Measurements from ENCODE around the gene SLC25A21. TPM values are rescaled to one million over a fixed set of nuclear protein-coding genes. Genes with fewer than 3 reads are reported as not detected.

SLC25A21 gene
- total RNA-seq, 1 experiment from 2014 or later, result 7.1 TPM

- Histone ChIP-seq H3K9me3 (ENCODE audit: control insufficient read depth, low read depth, low read length) (no peaks in the 10 kb centered on the region), H3K4me1 (ENCODE audit: insufficient read depth, low read length) (no peaks in the 10 kb centered on the region), H3K79me1 (ENCODE audit: insufficient read depth, low read depth, low read length, poor library complexity, severe bottlenecking) (no peaks in the 10 kb centered on the region), H2BK5ac (ENCODE audit: insufficient read length, low read length) (no peak overlapping the region), H3K27ac (ENCODE audit: insufficient read length, low read depth, low read length) (no peak overlapping the region), H3K4ac (ENCODE audit: low read depth, low read length) (no peak overlapping the region), H2AFZ (ENCODE audit: low read length) (no peak overlapping the region), H3K23me2 (ENCODE audit: insufficient read length, low read depth, low read length, poor library complexity, severe bottlenecking) (no peaks in the 10 kb centered on the region), H2BK20ac (ENCODE audit: low read depth, low read length, poor library complexity, severe bottlenecking) (no peak overlapping the region), H2BK15ac (ENCODE audit: low read depth, low read length) (no peak overlapping the region), H4K91ac (ENCODE audit: insufficient read length, low read depth, low read length) (no peak overlapping the region), H2BK120ac (ENCODE audit: low read depth, low read length, poor library complexity, severe bottlenecking) (no peak overlapping the region), H3K4me2 (ENCODE audit: insufficient read depth, insufficient read length, low read length) (no peak overlapping the region), H4K20me1 (ENCODE audit: control insufficient read depth, insufficient read depth, insufficient read length) (no peaks in the 10 kb centered on the region), H4K8ac (replicated peaks; ENCODE audit: insufficient read length, low read depth, low read length) (no peak overlapping the region), H3K18ac (ENCODE audit: insufficient read length, low read depth, low read length) (no peak overlapping the region), H3K23ac (ENCODE audit: insufficient read length, low read depth, low read length) (no peak overlapping the region), H3K9ac (ENCODE audit: extremely low read depth, insufficient read length, low read length) (no peak overlapping the region), H3K27me3 (ENCODE audit: insufficient read depth, low read length) (no peaks in the 10 kb centered on the region), H3K14ac (ENCODE audit: insufficient read depth, low read length) (no peak overlapping the region), H4K5ac (ENCODE audit: insufficient read length, low read depth, low read length) (no peak overlapping the region), H3T11ph (ENCODE audit: low read length) (no peak overlapping the region), H2AK5ac (ENCODE audit: insufficient read length, low read length) (no peak overlapping the region), H3K56ac (ENCODE audit: insufficient read length, low read depth, low read length) (no peak overlapping the region), H3K79me2 (ENCODE audit: insufficient read depth, low read length) (no peaks in the 10 kb centered on the region), H2BK12ac (ENCODE audit: insufficient read length, low read depth, low read length) (no peak overlapping the region)
- no peak; the same call in 1 of the 3 replicates for TF ChIP-seq CTCF (conservative IDR thresholded peaks at IDR 0.05)
- Mint-ChIP-seq H3K4me3 (no peak overlapping the region), H3K9me3 (no peaks in the 10 kb centered on the region), H3K36me3 (ENCODE audit: insufficient read depth in 1 of 3, low read depth in 3 of 3) (no peaks in the 10 kb centered on the region), H3K4me1 (peaks cover 0 to 5% of the 10 kb centered on the region in 2 experiments; a peak in 1 of 4 replicates), H3K27me3 (ENCODE audit: low read depth) (peaks cover 2% of the 10 kb centered on the region), H3K27ac (no peak overlapping the region)
- WGBS (ENCODE audit: extremely low coverage, insufficient read length, low lambda C conversion rate), result no CpG with 5 or more reads among the region's 4 CpGs
- DNase-seq, result no peak
These were observed 229.7 kb downstream of the SLC25A21 start for GRCh38 chr14:36942522-36943245.

Data from H9 (cell line).